Measurements from ENCODE around the gene KCNN2. TPM values are rescaled to one million over a fixed set of nuclear protein-coding genes. Genes with fewer than 3 reads are reported as not detected.

Gene KCNN2
- total RNA-seq, 1 donor from 2014 or later, result not detected

GRCh38 chr5:114332493-114332892 is 29.4 kb upstream of the KCNN2 start:
- no peak for TF ChIP-seq CTCF (IDR thresholded peaks at IDR 0.05; ENCODE audit: insufficient read depth, low read length, severe bottlenecking)
- Histone ChIP-seq H3K36me3 (ENCODE audit: control insufficient read depth, insufficient read depth, low read length) (no peaks in the 10 kb centered on the region), H3K4me3 (ENCODE audit: low read depth, low read length) (no peak overlapping the region), H3K27me3 (ENCODE audit: control insufficient read depth, insufficient read depth, low read length) (no peaks in the 10 kb centered on the region)
- DNase-seq (ENCODE audit: low read depth), result no peak
- FAIRE-seq, result no peak

GRCh38 chr5:114332925-114333324 is 28.9 kb upstream of the KCNN2 start:
- no peak for FAIRE-seq
- DNase-seq (ENCODE audit: low read depth), result no peak
- Histone ChIP-seq H3K27me3 (ENCODE audit: control insufficient read depth, insufficient read depth, low read length) (no peaks in the 10 kb centered on the region), H3K36me3 (ENCODE audit: control insufficient read depth, insufficient read depth, low read length) (no peaks in the 10 kb centered on the region), H3K4me3 (ENCODE audit: low read depth, low read length) (no peak overlapping the region)
- no peak for TF ChIP-seq CTCF (IDR thresholded peaks at IDR 0.05; ENCODE audit: insufficient read depth, low read length, severe bottlenecking)

- DNase-seq (ENCODE audit: low read depth), result no peak
- no peaks in the 10 kb centered on the region for H3K27me3 ChIP-seq (ENCODE audit: control insufficient read depth, insufficient read depth, low read length)
- no peak for TF ChIP-seq CTCF (IDR thresholded peaks at IDR 0.05; ENCODE audit: insufficient read depth, low read length, severe bottlenecking)
- H3K4me3 ChIP-seq (ENCODE audit: low read depth, low read length), result no peak overlapping the region
- H3K36me3 ChIP-seq (ENCODE audit: control insufficient read depth, insufficient read depth, low read length), result no peaks in the 10 kb centered on the region
- FAIRE-seq, result no peak
Measured at GRCh38 chr5:114335391-114335790, 26.5 kb upstream of the KCNN2 start.

GRCh38 chr5:114339108-114339507 is 22.8 kb upstream of the KCNN2 start:
- no peaks in the 10 kb centered on the region for H3K36me3 ChIP-seq (ENCODE audit: control insufficient read depth, insufficient read depth, low read length)
- DNase-seq (ENCODE audit: low read depth) (no peak), FAIRE-seq (no peak)
- TF ChIP-seq CTCF (IDR thresholded peaks at IDR 0.05; ENCODE audit: insufficient read depth, low read length, severe bottlenecking), result no peak
- no peaks in the 10 kb centered on the region for H3K27me3 ChIP-seq (ENCODE audit: control insufficient read depth, insufficient read depth, low read length)
- H3K4me3 ChIP-seq (ENCODE audit: low read depth, low read length), result no peak overlapping the region

- no peaks in the 10 kb centered on the region for H3K36me3 ChIP-seq (ENCODE audit: control insufficient read depth, insufficient read depth, low read length)
- H3K4me3 ChIP-seq (ENCODE audit: low read depth, low read length), result no peak overlapping the region
- DNase-seq (ENCODE audit: low read depth), result no peak
- no peak for FAIRE-seq
- TF ChIP-seq CTCF (IDR thresholded peaks at IDR 0.05; ENCODE audit: insufficient read depth, low read length, severe bottlenecking), result no peak
- no peaks in the 10 kb centered on the region for H3K27me3 ChIP-seq (ENCODE audit: control insufficient read depth, insufficient read depth, low read length)
Measured at GRCh38 chr5:114346181-114346580, 15.7 kb upstream of the KCNN2 start.

- H3K27me3 ChIP-seq (ENCODE audit: control insufficient read depth, insufficient read depth, low read length), result peaks cover 3% of the 10 kb centered on the region
- H3K4me3 ChIP-seq (ENCODE audit: low read depth, low read length), result no peak overlapping the region
- FAIRE-seq, result no peak
- no peak for DNase-seq (ENCODE audit: low read depth)
- H3K36me3 ChIP-seq (ENCODE audit: control insufficient read depth, insufficient read depth, low read length), result no peaks in the 10 kb centered on the region
- TF ChIP-seq CTCF (IDR thresholded peaks at IDR 0.05; ENCODE audit: insufficient read depth, low read length, severe bottlenecking), result no peak
Measured at GRCh38 chr5:114355086-114355830, 6.6 kb upstream of the KCNN2 start.
